PC-3 (cell line): ENCODE data around the gene RAB26. TPM values are rescaled to one million over a fixed set of nuclear protein-coding genes. Genes with fewer than 3 reads are reported as not detected.

ENCODE experiments used
- ATAC-seq: fragments of 200-7000 bp; cut with Tn5 transposase; 2 replicates; pipeline ENCODE4 v1.9.1; 2020; ENCODE audit warnings: mild to moderate bottlenecking, moderate library complexity
- BruUV-seq: library from RNA; stranded (reverse); fragments of 400-500 nt; replicated peaks from 2 replicates; lab custom pipeline; 2021; lab: Mats Ljungman, UMichigan
- CTCF ChIA-PET: fragments of 300-600 bp; sonication (Branson Sonifier 250); formaldehyde crosslinking; loops from one replicate; lab custom pipeline; 2022; ENCODE audit warnings: antibody characterized with exemption; lab: Charles Lee
- POLR2A ChIA-PET: fragments of 300-600 bp; sonication (Branson Sonifier 250); formaldehyde crosslinking; loops from one replicate; lab custom pipeline; 2022; ENCODE audit warnings: antibody characterized with exemption; ENCODE audit not compliant: unreplicated experiment; lab: Charles Lee
- DNase-seq: peaks from one replicate; pipeline ENCODE4 v3.0.0-alpha.2; 2015
- H2AFZ ChIP-seq: fragments of 300-600 bp; sonication (generic); 2 replicates; pipeline ENCODE4 v1.6.0; 2016; ENCODE audit warnings: antibody characterized with exemption, low read length
- H3F3A ChIP-seq: fragments of 300-600 bp; sonication (generic); one replicate; pipeline ENCODE4 v1.6.0; 2017; ENCODE audit warnings: antibody characterized with exemption, low read length, control low read depth, mild to moderate bottlenecking; ENCODE audit not compliant: unreplicated experiment
- H3K27ac ChIP-seq: fragments of 300-600 bp; sonication (generic); 2 replicates; pipeline ENCODE4 v1.5.1; 2016; ENCODE audit warnings: mild to moderate bottlenecking, low read length
- H3K27me3 ChIP-seq: fragments of 300-600 bp; sonication (generic); 2 replicates; pipeline ENCODE4 v1.6.1; 2016; ENCODE audit warnings: low read length, mixed read lengths
- H3K36me3 ChIP-seq: fragments of 300-600 bp; sonication (generic); 2 replicates; pipeline ENCODE4 v1.6.1; 2016; ENCODE audit warnings: low read depth, mixed run types, low read length, mixed read lengths
- H3K4me1 ChIP-seq: fragments of 300-600 bp; sonication (generic); 2 replicates; pipeline ENCODE4 v1.5.1; 2016; ENCODE audit warnings: low read length; ENCODE audit not compliant: insufficient read depth
- H3K4me2 ChIP-seq: fragments of 300-600 bp; sonication (generic); 2 replicates; pipeline ENCODE4 v1.6.0; 2016; ENCODE audit warnings: low read length
- H3K4me3 ChIP-seq: fragments of 300-600 bp; sonication (generic); 2 replicates; pipeline ENCODE4 v1.5.1; 2016; ENCODE audit warnings: mild to moderate bottlenecking, low read length, mixed read lengths
- H3K79me2 ChIP-seq: fragments of 300-600 bp; sonication (generic); 2 replicates; pipeline ENCODE4 v1.6.1; 2017; ENCODE audit warnings: low read length, mixed read lengths
- H3K9ac ChIP-seq: fragments of 300-600 bp; sonication (generic); 2 replicates; pipeline ENCODE4 v1.6.0; 2016; ENCODE audit warnings: mild to moderate bottlenecking, low read length
- H3K9me2 ChIP-seq: fragments of 300-600 bp; sonication (generic); replicated peaks from 2 replicates; pipeline ENCODE4 v1.6.1; 2016; ENCODE audit warnings: mixed run types, low read length, mixed read lengths
- H3K9me3 ChIP-seq: fragments of 300-600 bp; sonication (generic); 2 replicates; pipeline ENCODE4 v1.6.1; 2016; ENCODE audit warnings: low read length, mixed read lengths
- H4K20me1 ChIP-seq: fragments of 300-600 bp; sonication (generic); 2 replicates; pipeline ENCODE4 v1.6.1; 2016; ENCODE audit warnings: low read length, mixed read lengths
- EZH2 ChIP-seq: fragments of 300-600 bp; sonication (generic); IDR thresholded peaks from one replicate; pipeline ENCODE4 v1.6.1; 2017; ENCODE audit warnings: antibody characterized with exemption, mild to moderate bottlenecking, low read length; ENCODE audit not compliant: unreplicated experiment
- EZH2phosphoT487 ChIP-seq: fragments of 300-600 bp; sonication (generic); IDR thresholded peaks from 2 replicates; pipeline ENCODE4 v1.6.1; 2018; ENCODE audit warnings: mild to moderate bottlenecking, antibody characterized with exemption, low read length, borderline replicate concordance
- intact Hi-C: fragments of 100-400 bp; cut with micrococcal nuclease; formaldehyde crosslinking; loops from 2 replicates; pipeline ENCODE4 v1.9.0; 2023
- total RNA-seq: library from RNA; depleted of rRNA; stranded (reverse); fragments of >200 nt; gene quantifications from 2 replicates; pipeline ENCODE4 v1.2.3, GENCODE V29; 2014
- TF ChIP-seq, protein P1 (sequence below): fragments of 300-600 bp; sonication (generic); conservative IDR thresholded peaks from 2 replicates; pipeline ENCODE4 v1.5.1; 2017; ENCODE audit warnings: antibody characterized with exemption, low read depth, mild to moderate bottlenecking, low read length

The RAB26 gene
- total RNA-seq, 1 experiment from 2014 or later = 5.6 TPM

- Histone ChIP-seq H4K20me1 (peaks cover 42% of the 10 kb centered on the region), H3K9me2 (no peaks in the 10 kb centered on the region), H3K4me1 (peaks cover 31% of the 10 kb centered on the region), H3K4me3 (no peak overlapping the region), H3K9ac (no peak overlapping the region), H3K27me3 (no peaks in the 10 kb centered on the region), H3K79me2 (peaks cover 36% of the 10 kb centered on the region), H2AFZ (no peak overlapping the region), H3K27ac (no peak overlapping the region), H3F3A (peaks cover 24% of the 10 kb centered on the region), H3K36me3 (peaks cover 21% of the 10 kb centered on the region), H3K4me2 (peak overlapping the region; percentile 100; the same call in 1 of the 2 replicates), H3K9me3 (no peaks in the 10 kb centered on the region)
- CTCF ChIA-PET = interaction anchor here (0.6 to 0.7 kb wide), 2 partner anchors 43 to 111 kb away, joined by 3 to 5 read pairs; no protein-coding TSS in a partner anchor
- ATAC-seq (no peak), DNase-seq (no peak)
- POLR2A ChIA-PET = interaction anchor here (0.6 kb wide), 1 partner anchor 112 kb away, joined by 3 read pairs; no protein-coding TSS in a partner anchor
- TF ChIP-seq EZH2phosphoT487 (no peak), EZH2 (no peak)
- TF ChIP-seq, protein P1, sequence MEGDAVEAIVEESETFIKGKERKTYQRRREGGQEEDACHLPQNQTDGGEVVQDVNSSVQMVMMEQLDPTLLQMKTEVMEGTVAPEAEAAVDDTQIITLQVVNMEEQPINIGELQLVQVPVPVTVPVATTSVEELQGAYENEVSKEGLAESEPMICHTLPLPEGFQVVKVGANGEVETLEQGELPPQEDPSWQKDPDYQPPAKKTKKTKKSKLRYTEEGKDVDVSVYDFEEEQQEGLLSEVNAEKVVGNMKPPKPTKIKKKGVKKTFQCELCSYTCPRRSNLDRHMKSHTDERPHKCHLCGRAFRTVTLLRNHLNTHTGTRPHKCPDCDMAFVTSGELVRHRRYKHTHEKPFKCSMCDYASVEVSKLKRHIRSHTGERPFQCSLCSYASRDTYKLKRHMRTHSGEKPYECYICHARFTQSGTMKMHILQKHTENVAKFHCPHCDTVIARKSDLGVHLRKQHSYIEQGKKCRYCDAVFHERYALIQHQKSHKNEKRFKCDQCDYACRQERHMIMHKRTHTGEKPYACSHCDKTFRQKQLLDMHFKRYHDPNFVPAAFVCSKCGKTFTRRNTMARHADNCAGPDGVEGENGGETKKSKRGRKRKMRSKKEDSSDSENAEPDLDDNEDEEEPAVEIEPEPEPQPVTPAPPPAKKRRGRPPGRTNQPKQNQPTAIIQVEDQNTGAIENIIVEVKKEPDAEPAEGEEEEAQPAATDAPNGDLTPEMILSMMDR = no peak
- BruUV-seq = no TSS peak
- intact Hi-C loops = no loop called here
Measured at GRCh38 chr16:2151188-2152091, 3.0 kb downstream of the RAB26 start.

DNA sequence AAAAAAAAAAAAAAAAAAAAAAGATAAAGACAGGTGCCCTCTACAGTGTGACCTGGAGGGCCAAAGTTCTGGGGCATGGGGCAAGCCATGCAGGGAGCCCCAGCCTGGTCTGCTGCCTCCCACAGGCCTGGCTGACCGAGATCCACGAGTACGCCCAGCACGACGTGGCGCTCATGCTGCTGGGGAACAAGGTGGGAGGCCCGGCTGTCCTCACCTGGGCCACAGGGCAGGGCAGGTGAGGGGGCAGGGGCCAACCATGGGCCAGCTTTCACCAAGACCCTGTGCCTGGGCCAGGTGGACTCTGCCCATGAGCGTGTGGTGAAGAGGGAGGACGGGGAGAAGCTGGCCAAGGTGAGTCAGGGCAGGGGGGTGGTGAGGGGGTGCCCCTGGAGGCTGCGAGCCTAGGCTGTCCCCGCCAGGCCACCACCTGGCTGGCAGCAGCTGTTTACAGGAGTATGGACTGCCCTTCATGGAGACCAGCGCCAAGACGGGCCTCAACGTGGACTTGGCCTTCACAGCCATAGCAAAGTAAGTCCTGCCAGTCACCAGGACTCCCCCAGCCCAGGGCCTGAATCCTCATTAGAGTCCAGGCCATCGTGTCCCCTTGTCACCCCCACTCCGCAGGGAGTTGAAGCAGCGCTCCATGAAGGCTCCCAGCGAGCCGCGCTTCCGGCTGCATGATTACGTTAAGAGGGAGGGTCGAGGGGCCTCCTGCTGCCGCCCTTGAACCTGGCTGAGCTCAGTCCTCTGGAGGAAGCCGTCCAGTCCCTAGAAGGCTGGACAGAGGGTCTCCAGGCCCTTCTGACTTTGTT lies 4.5 kb downstream of the RAB26 start:
- Histone ChIP-seq H3K27me3 (no peaks in the 10 kb centered on the region), H3K9ac (peak overlapping the region; percentile 98), H3F3A (peaks cover 24% of the 10 kb centered on the region), H4K20me1 (peaks cover 42% of the 10 kb centered on the region), H3K4me2 (peak overlapping the region; percentile 100), H3K4me3 (peak overlapping the region; percentile 92), H3K9me2 (no peaks in the 10 kb centered on the region), H3K79me2 (peaks cover 50% of the 10 kb centered on the region), H3K9me3 (no peaks in the 10 kb centered on the region), H3K36me3 (peaks cover 21% of the 10 kb centered on the region), H2AFZ (no peak overlapping the region), H3K27ac (peak overlapping the region; percentile 69), H3K4me1 (peaks cover 35% of the 10 kb centered on the region)
- no peak for ATAC-seq
- TF ChIP-seq EZH2 (no peak), EZH2phosphoT487 (no peak)
- TF ChIP-seq, protein P1 = no peak
- intact Hi-C loops = no loop called here
- BruUV-seq = no TSS peak
- ChIA-PET CTCF (no interaction called here), POLR2A (no interaction called here)
- DNase-seq = peak; percentile 31
